ENCODE results near the gene MARCHF6. TPM values are rescaled to one million over a fixed set of nuclear protein-coding genes. Genes with fewer than 3 reads are reported as not detected.

MARCHF6 gene
- total and polyA plus RNA-seq, 8 donors: 123 to 188 (median 164) TPM

GRCh38 chr5:10351919-10352318 lies 1.6 kb upstream of the MARCHF6 start:
- intact Hi-C loops (cut with DNase I): no loop called here
- peak overlapping the region in 1 of 2 donors; percentile 99 for H3K27ac ChIP-seq
- peaks cover 8 to 31% of the 10 kb centered on the region in 2 donors for H3K4me1 ChIP-seq
- no peaks in the 10 kb centered on the region for H3K27me3 ChIP-seq
- TF ChIP-seq, protein P1, sequence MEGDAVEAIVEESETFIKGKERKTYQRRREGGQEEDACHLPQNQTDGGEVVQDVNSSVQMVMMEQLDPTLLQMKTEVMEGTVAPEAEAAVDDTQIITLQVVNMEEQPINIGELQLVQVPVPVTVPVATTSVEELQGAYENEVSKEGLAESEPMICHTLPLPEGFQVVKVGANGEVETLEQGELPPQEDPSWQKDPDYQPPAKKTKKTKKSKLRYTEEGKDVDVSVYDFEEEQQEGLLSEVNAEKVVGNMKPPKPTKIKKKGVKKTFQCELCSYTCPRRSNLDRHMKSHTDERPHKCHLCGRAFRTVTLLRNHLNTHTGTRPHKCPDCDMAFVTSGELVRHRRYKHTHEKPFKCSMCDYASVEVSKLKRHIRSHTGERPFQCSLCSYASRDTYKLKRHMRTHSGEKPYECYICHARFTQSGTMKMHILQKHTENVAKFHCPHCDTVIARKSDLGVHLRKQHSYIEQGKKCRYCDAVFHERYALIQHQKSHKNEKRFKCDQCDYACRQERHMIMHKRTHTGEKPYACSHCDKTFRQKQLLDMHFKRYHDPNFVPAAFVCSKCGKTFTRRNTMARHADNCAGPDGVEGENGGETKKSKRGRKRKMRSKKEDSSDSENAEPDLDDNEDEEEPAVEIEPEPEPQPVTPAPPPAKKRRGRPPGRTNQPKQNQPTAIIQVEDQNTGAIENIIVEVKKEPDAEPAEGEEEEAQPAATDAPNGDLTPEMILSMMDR (IDR thresholded peaks at IDR 0.05): no peak
- H3K4me3 ChIP-seq: no peak overlapping the region
- no peak for DNase-seq
- no peaks in the 10 kb centered on the region for H3K36me3 ChIP-seq
- no peaks in the 10 kb centered on the region for H3K9me3 ChIP-seq
- ATAC-seq: no peak

GRCh38 chr5:10352430-10353240 lies 860 bp upstream of the MARCHF6 start:
- TF ChIP-seq, protein P1 (IDR thresholded peaks at IDR 0.05): no peak
- H3K36me3 ChIP-seq: no peaks in the 10 kb centered on the region
- peak; percentile 29 for ATAC-seq
- intact Hi-C loops (cut with DNase I): no loop called here
- H3K27me3 ChIP-seq: no peaks in the 10 kb centered on the region
- peak overlapping the region; percentile 89 to 91 for H3K4me3 ChIP-seq
- no peak for DNase-seq
- peak overlapping the region; percentile 97 to 99 for H3K27ac ChIP-seq
- peaks cover 8 to 38% of the 10 kb centered on the region in 2 donors for H3K4me1 ChIP-seq
- H3K9me3 ChIP-seq: no peaks in the 10 kb centered on the region

- H3K9me3 ChIP-seq: no peaks in the 10 kb centered on the region
- H3K27ac ChIP-seq: peak overlapping the region; percentile 97 to 99
- intact Hi-C loops (cut with DNase I): no loop called here
- ATAC-seq (peak; percentile 1), DNase-seq (peak in 2 of 4 donors; percentile 60 to 81)
- TF ChIP-seq, protein P1 (IDR thresholded peaks at IDR 0.05): no peak
- no peaks in the 10 kb centered on the region for H3K27me3 ChIP-seq
- peaks cover 8 to 52% of the 10 kb centered on the region in 2 donors for H3K4me1 ChIP-seq
- no peaks in the 10 kb centered on the region for H3K36me3 ChIP-seq
- H3K4me3 ChIP-seq: peak overlapping the region; percentile 89 to 91
Observed at GRCh38 chr5:10354048-10354872, 765 bp downstream of the MARCHF6 start.

DNA sequence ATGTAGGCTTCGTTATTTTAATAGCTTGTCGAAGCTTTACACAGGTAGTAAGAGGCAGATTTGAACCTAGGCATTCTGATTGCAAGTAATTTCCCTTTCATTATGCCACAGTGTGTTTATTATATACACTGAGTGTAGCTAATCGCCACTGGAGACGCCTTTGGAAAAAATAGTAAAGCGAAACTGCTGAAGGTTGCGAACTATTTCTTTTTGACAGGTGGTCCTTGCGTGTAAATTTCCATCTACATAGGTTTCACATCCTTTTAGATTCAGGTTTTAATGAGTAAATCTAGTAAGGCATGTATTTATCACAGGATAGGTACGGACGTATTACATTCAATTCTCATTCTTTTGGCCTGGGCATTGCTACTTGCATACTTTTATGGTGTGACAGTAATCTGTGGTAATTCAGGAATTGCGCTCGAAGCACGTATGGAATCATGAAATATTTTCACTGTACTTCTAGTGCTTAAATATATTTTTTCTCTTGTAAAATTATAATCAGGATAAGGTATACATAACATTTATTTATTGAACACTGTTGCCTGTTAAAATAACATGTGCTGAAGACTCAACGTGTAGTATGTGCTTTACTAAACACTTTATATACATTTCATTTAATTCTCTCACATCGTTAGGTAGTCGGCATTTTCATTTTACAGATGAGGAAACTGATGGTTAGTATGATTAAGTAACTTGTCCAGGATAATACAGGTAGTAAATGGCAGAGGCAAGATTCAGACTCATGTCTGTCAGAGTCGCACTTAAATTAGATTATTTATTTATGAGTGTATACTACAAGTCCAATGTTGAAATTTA lies 1.8 kb downstream of the MARCHF6 start:
- Histone ChIP-seq H3K9me3 (no peaks in the 10 kb centered on the region), H3K4me1 (peaks cover 8 to 54% of the 10 kb centered on the region in 2 donors), H3K27ac (peak overlapping the region; percentile 97 to 99), H3K4me3 (peak overlapping the region; percentile 89 to 91), H3K27me3 (no peaks in the 10 kb centered on the region), H3K36me3 (no peaks in the 10 kb centered on the region)
- DNase-seq: no peak
- ATAC-seq: no peak
- intact Hi-C loops (cut with DNase I): no loop called here
- TF ChIP-seq, protein P1 (IDR thresholded peaks at IDR 0.05): no peak
